HCT116 (cell line): ENCODE measurements around the gene ARMC8. TPM values are rescaled to one million over a fixed set of nuclear protein-coding genes. Genes with fewer than 3 reads are reported as not detected.

Experiments
- ATAC-seq: fragments of 200-7000 bp; cut with Tn5 transposase; 2 replicates; pipeline ENCODE4 v1.9.1; 2020; ENCODE audit warnings: mild to moderate bottlenecking, moderate library complexity
- BruUV-seq: library from RNA; stranded (reverse); fragments of 400-500 nt; replicated peaks from 2 replicates; lab custom pipeline; 2021; lab: Mats Ljungman, UMichigan
- CTCF ChIA-PET: fragments of 300-600 bp; sonication (Branson Sonifier 250); formaldehyde crosslinking; loops from one replicate; lab custom pipeline; 2021; ENCODE audit warnings: antibody characterized with exemption; lab: Charles Lee
- POLR2A ChIA-PET: fragments of 300-600, 350-600 bp; sonication (Branson Sonifier 250); formaldehyde crosslinking; loops from one replicate; lab custom pipeline; 2021; ENCODE audit warnings: antibody characterized with exemption; lab: Charles Lee
- RAD21 ChIA-PET, 2 experiments: fragments of 300-600 bp; sonication (Branson Sonifier 250); formaldehyde crosslinking; loops; one replicate each; lab custom pipeline; 2023; ENCODE audit warnings: low total read pairs in 2 of 2; ENCODE audit not compliant: uncharacterized antibody in 2 of 2, unreplicated experiment in 2 of 2, low non-redundant PET in 1 of 2; lab: Charles Lee
- DNase-seq: peaks from one replicate; pipeline ENCODE4 v3.0.0-alpha.2; 2010; ENCODE audit warnings: low read depth, low spot score
- H2AFZ ChIP-seq: fragments of 200-600 bp; shearing (Covaris generic), sonication (generic); 2 replicates; pipeline ENCODE4 v1.6.1; 2017; ENCODE audit warnings: low read depth, mixed run types, mixed read lengths, antibody characterized with exemption, low read length; ENCODE audit not compliant: poor library complexity, severe bottlenecking
- H3K27ac ChIP-seq: 2 replicates; pipeline ENCODE4 v1.5.1; 2012; ENCODE audit warnings: low read depth, low read length
- H3K27me3 ChIP-seq: fragments of 200-600 bp; sonication (generic); 2 replicates; pipeline ENCODE4 v1.6.1; 2016; ENCODE audit warnings: mixed run types, low read length, mixed read lengths; ENCODE audit not compliant: insufficient read depth
- H3K36me3 ChIP-seq, 2 experiments: fragments of 200-500 bp in 1 of 2; fragments of 200-600 bp in 1 of 2; sonication (Bioruptor generic) in 1 of 2; sonication (generic) in 1 of 2; 2 replicates each; pipeline versions ENCODE4 v1.5.1 to v1.6.1; 2014 to 2016; ENCODE audit warnings: low read length in 2 of 2, inconsistent platforms in 1 of 2, mixed read lengths in 1 of 2, mixed run types in 1 of 2; ENCODE audit not compliant: insufficient read depth in 2 of 2, control insufficient read depth in 1 of 2
- H3K4me1 ChIP-seq, 2 experiments: fragments of 200-600 bp in 1 of 2; sonication (generic) in 1 of 2; 2 replicates each; pipeline versions ENCODE4 v1.5.1 to v1.6.1; 2012 to 2017; ENCODE audit warnings: low read length in 2 of 2, inconsistent platforms in 1 of 2, mild to moderate bottlenecking in 1 of 2, mixed read lengths in 1 of 2, mixed run types in 1 of 2, moderate library complexity in 1 of 2; ENCODE audit not compliant: insufficient read depth in 2 of 2, control insufficient read depth in 1 of 2
- H3K4me2 ChIP-seq: fragments of 200-600 bp; sonication (generic); 2 replicates; pipeline ENCODE4 v1.6.1; 2017; ENCODE audit warnings: mixed run types, low read length, mixed read lengths
- H3K4me3 ChIP-seq, 2 experiments: fragments of 200-600 bp in 1 of 2; sonication (generic) in 1 of 2; replicated peaks in 1 of 2; 2 replicates each; pipeline ENCODE4 v1.5.1; 2011 to 2016; ENCODE audit warnings: low read length in 2 of 2, control low read depth in 1 of 2, low read depth in 1 of 2, mild to moderate bottlenecking in 1 of 2, mixed read lengths in 1 of 2, mixed run types in 1 of 2
- H3K79me2 ChIP-seq: fragments of 200-600 bp; sonication (generic); 2 replicates; pipeline ENCODE4 v1.6.1; 2017; ENCODE audit warnings: mild to moderate bottlenecking, mixed run types, low read length, moderate library complexity, mixed read lengths; ENCODE audit not compliant: insufficient read depth
- H3K9ac ChIP-seq: fragments of 200-600 bp; sonication (generic); 2 replicates; pipeline ENCODE4 v1.6.1; 2016; ENCODE audit warnings: low read length, mixed read lengths
- H3K9me2 ChIP-seq: fragments of 200-600 bp; sonication (generic), shearing (Covaris generic); 2 replicates; pipeline ENCODE4 v1.6.1; 2017; ENCODE audit warnings: mixed run types, mild to moderate bottlenecking, moderate library complexity; ENCODE audit not compliant: insufficient read depth
- H3K9me3 ChIP-seq, 2 experiments: fragments of 200-500 bp in 1 of 2; fragments of 200-600 bp in 1 of 2; sonication (Bioruptor generic) in 1 of 2; sonication (generic) in 1 of 2; 2 replicates each; pipeline ENCODE4 v1.6.1; 2014 to 2017; ENCODE audit warnings: low read length in 2 of 2, mixed read lengths in 2 of 2, inconsistent platforms in 1 of 2, low read depth in 1 of 2, mild to moderate bottlenecking in 1 of 2, mixed run types in 1 of 2, moderate library complexity in 1 of 2; ENCODE audit not compliant: control insufficient read depth in 1 of 2, insufficient read depth in 1 of 2
- H4K20me1 ChIP-seq: fragments of 200-600 bp; sonication (generic), shearing (Covaris generic); 2 replicates; pipeline ENCODE4 v1.6.1; 2017; ENCODE audit warnings: mixed run types, mild to moderate bottlenecking, moderate library complexity; ENCODE audit not compliant: insufficient read depth
- ATF3 ChIP-seq: IDR thresholded peaks from 2 replicates; pipeline ENCODE4 v1.6.1; 2012
- CBX3 ChIP-seq: IDR thresholded peaks from 2 replicates; pipeline ENCODE4 v1.6.1; 2012; ENCODE audit warnings: low read depth
- CEBPB ChIP-seq: IDR thresholded peaks from 2 replicates; pipeline ENCODE4 v1.6.1; 2012; ENCODE audit warnings: low read depth
- CTCF ChIP-seq, 3 experiments: fragments of 200-600 bp in 1 of 3; sonication (generic) in 1 of 3; IDR thresholded peaks in 2 of 3; conservative IDR thresholded peaks in 1 of 3; 2 replicates each; pipeline ENCODE4 v1.5.1; 2012 to 2017; ENCODE audit warnings: low read depth in 2 of 3, low read length in 2 of 3, antibody characterized with exemption in 1 of 3, borderline replicate concordance in 1 of 3, control low read depth in 1 of 3, mild to moderate bottlenecking in 1 of 3, mixed read lengths in 1 of 3, mixed run types in 1 of 3, moderate library complexity in 1 of 3; ENCODE audit not compliant: insufficient read depth in 1 of 3
- ELF1 ChIP-seq: IDR thresholded peaks from 2 replicates; pipeline ENCODE4 v1.6.1; 2012; ENCODE audit warnings: low read depth, borderline replicate concordance
- EZH2 ChIP-seq: fragments of 200-600 bp; sonication (generic); IDR thresholded peaks from 2 replicates; pipeline ENCODE4 v1.6.1; 2017; ENCODE audit warnings: antibody characterized with exemption, mixed run types
- EZH2phosphoT487 ChIP-seq: fragments of 200-600 bp; IDR thresholded peaks from 2 replicates; pipeline ENCODE4 v1.6.1; 2018; ENCODE audit warnings: antibody characterized with exemption, borderline replicate concordance
- JUND ChIP-seq: IDR thresholded peaks from 2 replicates; pipeline ENCODE4 v1.6.1; 2012
- MAX ChIP-seq: IDR thresholded peaks from 2 replicates; pipeline ENCODE4 v1.6.1; 2012
- POLR2A ChIP-seq: IDR thresholded peaks from 2 replicates; pipeline ENCODE4 v1.7.0; 2011; ENCODE audit warnings: borderline replicate concordance; ENCODE audit not compliant: insufficient read depth, insufficient read length; ENCODE audit errors: extremely low read depth
- POLR2AphosphoS5 ChIP-seq: IDR thresholded peaks from 2 replicates; pipeline ENCODE4 v1.6.1; 2011; ENCODE audit warnings: mild to moderate bottlenecking, low read depth, low read length, moderate library complexity
- RAD21 ChIP-seq: IDR thresholded peaks from 2 replicates; pipeline ENCODE4 v1.6.1; 2012; ENCODE audit warnings: low read depth, mild to moderate bottlenecking
- REST ChIP-seq: IDR thresholded peaks from 2 replicates; pipeline ENCODE4 v1.6.1; 2012; ENCODE audit warnings: low read depth
- SIN3A ChIP-seq: IDR thresholded peaks from 2 replicates; pipeline ENCODE4 v1.6.1; 2012; ENCODE audit warnings: low read depth
- SP1 ChIP-seq: IDR thresholded peaks from 2 replicates; pipeline ENCODE4 v1.6.1; 2012; ENCODE audit warnings: low read depth
- ZBTB33 ChIP-seq: IDR thresholded peaks from 2 replicates; pipeline ENCODE4 v1.6.1; 2011; ENCODE audit warnings: mild to moderate bottlenecking, low read length, moderate library complexity; ENCODE audit not compliant: insufficient replicate concordance; ENCODE audit errors: extremely low read depth
- intact Hi-C: fragments of 100-400 bp; cut with micrococcal nuclease; formaldehyde crosslinking; loops from 2 replicates; pipeline ENCODE4 v1.10.0; 2022
- total RNA-seq: library from RNA; stranded (reverse); gene quantifications from one replicate; pipeline ENCODE4 v1.2.1, GENCODE V29; 2021; ENCODE audit not compliant: unreplicated experiment

The ARMC8 gene
- total RNA-seq, 1 experiment from 2014 or later, result 36.2 TPM

- TF ChIP-seq JUND (no peak), POLR2A (no peak), SP1 (no peak), MAX (no peak)
- TF ChIP-seq, all 23 proteins: peak for 0
Observed at GRCh38 chr3:138205527-138205926, 18.4 kb downstream of the ARMC8 start (continued).

- ATAC-seq, result no peak
- Histone ChIP-seq H3K79me2 (peaks cover 94% of the 10 kb centered on the region), H3K4me3 (no peak overlapping the region), H3K27me3 (no peaks in the 10 kb centered on the region), H3K4me1 (no peaks in the 10 kb centered on the region), H3K27ac (no peak overlapping the region), H2AFZ (no peak overlapping the region), H4K20me1 (peaks cover 4% of the 10 kb centered on the region; the same call in 1 of the 2 replicates), H3K9me2 (no peaks in the 10 kb centered on the region), H3K9me3 (no peaks in the 10 kb centered on the region), H3K4me2 (no peak overlapping the region), H3K9ac (no peak overlapping the region), H3K36me3 (no peaks in the 10 kb centered on the region)
- intact Hi-C loops, result no loop called here
- DNase-seq, result no peak
- ChIA-PET RAD21 (no interaction called here), CTCF (no interaction called here), POLR2A (no interaction called here)
- TF ChIP-seq EZH2 (no peak), POLR2A (no peak), REST (no peak), EZH2phosphoT487 (no peak), RAD21 (no peak), CEBPB (no peak), POLR2AphosphoS5 (no peak), CTCF (IDR thresholded peaks at IDR 0.05 in 2 of 3, conservative IDR thresholded peaks at IDR 0.05 in 1 of 3; ENCODE audit: borderline replicate concordance in 1 of 3, insufficient read depth in 1 of 3, low read depth in 2 of 3, low read length in 2 of 3) (no peak), CBX3 (no peak), ZBTB33 (no peak), MAX (no peak), ELF1 (no peak), ATF3 (no peak), SIN3A (no peak)
- no TSS peak for BruUV-seq
Observed at GRCh38 chr3:138206196-138206595, 19.1 kb downstream of the ARMC8 start.
